Uterus (tissue), 2 donors: ENCODE results near the gene SPINDOC.

Source experiments
- POLR2A ChIP-seq, 2 donors: fragments of 450-650 bp; IDR thresholded peaks; one replicate each; pipeline ENCODE4 v1.6.1; 2016; ENCODE audit warnings: antibody characterized with exemption in 2 of 2, mild to moderate bottlenecking in 1 of 2, moderate library complexity in 1 of 2
- TF ChIP-seq, protein P1 (sequence below), 4 experiments: fragments of 200-600 bp in 2 of 4; fragments of 450-650 bp in 2 of 4; sonication (generic) in 2 of 4; IDR thresholded peaks; one replicate each; pipeline ENCODE4 v1.5.1; 2016 to 2019; ENCODE audit warnings: antibody characterized with exemption in 4 of 4, mild to moderate bottlenecking in 2 of 4, moderate library complexity in 1 of 4

DNA sequence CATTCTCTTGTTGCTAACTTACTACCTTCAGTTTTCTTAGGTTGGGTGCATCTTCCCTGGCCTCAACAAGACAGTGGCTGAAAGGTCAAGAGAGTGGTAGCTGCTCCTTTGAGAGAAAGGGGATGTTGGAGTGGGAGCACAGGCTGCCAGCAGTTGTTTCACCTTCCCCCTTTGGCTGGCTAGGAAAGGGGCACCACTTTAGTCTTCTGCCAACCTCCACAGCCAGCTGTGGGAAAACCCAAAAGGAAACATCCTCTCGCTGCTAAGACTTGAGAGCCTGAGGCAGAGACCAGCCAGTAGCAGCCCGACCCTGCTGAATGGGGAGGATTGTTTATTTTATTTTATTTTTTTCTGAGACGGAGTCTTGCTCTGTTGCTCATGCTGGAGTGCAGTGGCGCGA, 60.1 kb downstream of the SPINDOC start:
- TF ChIP-seq, protein P1, sequence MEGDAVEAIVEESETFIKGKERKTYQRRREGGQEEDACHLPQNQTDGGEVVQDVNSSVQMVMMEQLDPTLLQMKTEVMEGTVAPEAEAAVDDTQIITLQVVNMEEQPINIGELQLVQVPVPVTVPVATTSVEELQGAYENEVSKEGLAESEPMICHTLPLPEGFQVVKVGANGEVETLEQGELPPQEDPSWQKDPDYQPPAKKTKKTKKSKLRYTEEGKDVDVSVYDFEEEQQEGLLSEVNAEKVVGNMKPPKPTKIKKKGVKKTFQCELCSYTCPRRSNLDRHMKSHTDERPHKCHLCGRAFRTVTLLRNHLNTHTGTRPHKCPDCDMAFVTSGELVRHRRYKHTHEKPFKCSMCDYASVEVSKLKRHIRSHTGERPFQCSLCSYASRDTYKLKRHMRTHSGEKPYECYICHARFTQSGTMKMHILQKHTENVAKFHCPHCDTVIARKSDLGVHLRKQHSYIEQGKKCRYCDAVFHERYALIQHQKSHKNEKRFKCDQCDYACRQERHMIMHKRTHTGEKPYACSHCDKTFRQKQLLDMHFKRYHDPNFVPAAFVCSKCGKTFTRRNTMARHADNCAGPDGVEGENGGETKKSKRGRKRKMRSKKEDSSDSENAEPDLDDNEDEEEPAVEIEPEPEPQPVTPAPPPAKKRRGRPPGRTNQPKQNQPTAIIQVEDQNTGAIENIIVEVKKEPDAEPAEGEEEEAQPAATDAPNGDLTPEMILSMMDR (IDR thresholded peaks at IDR 0.05): no peak
- TF ChIP-seq POLR2A (IDR thresholded peaks at IDR 0.05): no peak
